OCI-LY1 (cell line): ENCODE measurements around the gene MCF2L2.

Source experiments
- EZH2 ChIP-seq: fragments of 200-600 bp; sonication (generic), shearing (Covaris generic); IDR thresholded peaks from 2 replicates; pipeline ENCODE4 v1.8.0; 2017; ENCODE audit warnings: borderline replicate concordance, mixed run types, mild to moderate bottlenecking, antibody characterized with exemption, low read length, moderate library complexity, mixed read lengths
- TF ChIP-seq, protein P1 (sequence below): fragments of 200-600 bp; sonication (generic), shearing (Covaris generic); IDR thresholded peaks from 2 replicates; pipeline ENCODE4 v1.5.1; 2017; ENCODE audit warnings: mild to moderate bottlenecking, antibody characterized with exemption, low read length, moderate library complexity, mixed read lengths

DNA sequence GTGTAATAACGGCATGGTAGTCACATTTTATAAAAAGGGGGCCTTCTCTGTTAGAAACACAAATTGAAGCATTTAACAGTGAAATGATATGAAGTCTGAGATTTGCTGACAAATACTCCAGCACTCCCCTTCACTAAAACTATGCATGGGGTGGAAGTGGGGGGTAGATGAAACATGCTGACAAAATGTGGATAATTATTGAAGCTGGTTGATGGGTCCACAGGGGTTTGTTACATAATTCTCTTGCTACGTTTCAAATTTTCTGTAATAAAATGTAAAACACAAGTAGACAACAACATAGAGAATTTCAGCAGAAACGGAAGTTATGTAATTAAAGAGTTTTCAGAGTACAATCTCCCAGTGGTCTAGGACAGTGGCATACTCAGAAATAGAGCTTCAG lies 37.0 kb downstream of the MCF2L2 start:
- TF ChIP-seq, protein P1, sequence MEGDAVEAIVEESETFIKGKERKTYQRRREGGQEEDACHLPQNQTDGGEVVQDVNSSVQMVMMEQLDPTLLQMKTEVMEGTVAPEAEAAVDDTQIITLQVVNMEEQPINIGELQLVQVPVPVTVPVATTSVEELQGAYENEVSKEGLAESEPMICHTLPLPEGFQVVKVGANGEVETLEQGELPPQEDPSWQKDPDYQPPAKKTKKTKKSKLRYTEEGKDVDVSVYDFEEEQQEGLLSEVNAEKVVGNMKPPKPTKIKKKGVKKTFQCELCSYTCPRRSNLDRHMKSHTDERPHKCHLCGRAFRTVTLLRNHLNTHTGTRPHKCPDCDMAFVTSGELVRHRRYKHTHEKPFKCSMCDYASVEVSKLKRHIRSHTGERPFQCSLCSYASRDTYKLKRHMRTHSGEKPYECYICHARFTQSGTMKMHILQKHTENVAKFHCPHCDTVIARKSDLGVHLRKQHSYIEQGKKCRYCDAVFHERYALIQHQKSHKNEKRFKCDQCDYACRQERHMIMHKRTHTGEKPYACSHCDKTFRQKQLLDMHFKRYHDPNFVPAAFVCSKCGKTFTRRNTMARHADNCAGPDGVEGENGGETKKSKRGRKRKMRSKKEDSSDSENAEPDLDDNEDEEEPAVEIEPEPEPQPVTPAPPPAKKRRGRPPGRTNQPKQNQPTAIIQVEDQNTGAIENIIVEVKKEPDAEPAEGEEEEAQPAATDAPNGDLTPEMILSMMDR: no peak
- no peak for TF ChIP-seq EZH2
